Sigmoid colon (tissue), 7 donors: ENCODE data around the gene SMARCAL1. TPM values are rescaled to one million over a fixed set of nuclear protein-coding genes. Genes with fewer than 3 reads are reported as not detected.

ENCODE experiments used
- DNase-seq: peaks from one replicate; pipeline ENCODE4 v3.0.0-alpha.2; 2019
- H3K27ac ChIP-seq, 4 donors: fragments of 200-600 bp; sonication (generic); one replicate each; pipeline ENCODE4 v1.5.1; 2016 to 2019; ENCODE audit warnings: mild to moderate bottlenecking in 1 of 4
- H3K27me3 ChIP-seq, 3 donors: fragments of 200-600 bp; sonication (generic); one replicate each; pipeline ENCODE4 v1.5.1; 2019; ENCODE audit warnings: mild to moderate bottlenecking in 1 of 3
- H3K36me3 ChIP-seq, 4 donors: fragments of 200-600 bp; sonication (generic); one replicate each; pipeline ENCODE4 v1.5.1; 2016 to 2019
- H3K4me1 ChIP-seq, 4 donors: fragments of 200-600 bp; sonication (generic); one replicate each; pipeline ENCODE4 v1.5.1; 2017 to 2019
- H3K4me3 ChIP-seq, 4 donors: fragments of 200-600 bp; sonication (generic); one replicate each; pipeline ENCODE4 v1.5.1; 2017 to 2019; ENCODE audit warnings: mild to moderate bottlenecking in 2 of 4, moderate library complexity in 1 of 4
- H3K9me3 ChIP-seq, 4 donors: fragments of 200-600 bp in 3 of 4; sonication (generic) in 3 of 4; one replicate each; pipeline versions ENCODE4 v1.5.1 to v1.6.1; 2013 to 2019
- EP300 ChIP-seq, 4 donors: sonication (generic); formaldehyde crosslinking; IDR thresholded peaks; one replicate each; pipeline ENCODE4 v1.6.1; 2017; ENCODE audit warnings: antibody characterized with exemption in 4 of 4
- POLR2A ChIP-seq, 2 donors: fragments of 450-650 bp; IDR thresholded peaks; one replicate each; pipeline ENCODE4 v1.6.1; 2016; ENCODE audit warnings: antibody characterized with exemption in 2 of 2, mild to moderate bottlenecking in 2 of 2, moderate library complexity in 2 of 2
- POLR2AphosphoS5 ChIP-seq, 4 donors: sonication (generic); formaldehyde crosslinking; IDR thresholded peaks; one replicate each; pipeline ENCODE4 v1.6.1; 2017; ENCODE audit warnings: antibody characterized with exemption in 4 of 4
- WGBS, 2 donors: extraction: QIAGEN DNeasy Blood & Tissue Kit; methylation state at CpG; one replicate each; pipeline ENCODE4 v1.1.7; 2013; 5-methylcytosine and 5-hydroxymethylcytosine counted together
- intact Hi-C: fragments of 100-400 bp; cut with DNase I; formaldehyde crosslinking; loops from one replicate; pipeline ENCODE4 v1.15.1; 2023
- polyA plus RNA-seq, 3 donors: library from polyadenylated mRNA; stranded (reverse); fragments of 200-250 nt; gene quantifications; one replicate each; pipeline ENCODE4 v1.2.3, GENCODE V29; 2013
- total RNA-seq, 4 donors: library from RNA; depleted of rRNA; stranded (reverse); fragments of >200 nt; gene quantifications; one replicate each; pipeline ENCODE4 v1.1.0, GENCODE V29; 2016
- TF ChIP-seq, protein P1 (sequence below), 4 experiments: fragments of 450-650 bp in 3 of 4; fragments of 200-600 bp in 1 of 4; IDR thresholded peaks; one replicate each; pipeline ENCODE4 v1.5.1; 2016 to 2019; ENCODE audit warnings: antibody characterized with exemption in 4 of 4, mild to moderate bottlenecking in 3 of 4, moderate library complexity in 2 of 4
- donor health status: healthy with polysubstance abuse.
- donor health status: Bipolar disorder and iron deficiency.
- donor health status: healthy.

Gene SMARCAL1
- 10 to 100 TPM in 3 of 4 donors, 1 to 10 TPM in 1; 7.5 to 21.3 (median 16.8) TPM for total RNA-seq
- polyA plus RNA-seq, result 10 to 100 TPM in 2 of 3 donors, 1 to 10 TPM in 1; 7.8 to 12.3 (median 11.1) TPM

DNA sequence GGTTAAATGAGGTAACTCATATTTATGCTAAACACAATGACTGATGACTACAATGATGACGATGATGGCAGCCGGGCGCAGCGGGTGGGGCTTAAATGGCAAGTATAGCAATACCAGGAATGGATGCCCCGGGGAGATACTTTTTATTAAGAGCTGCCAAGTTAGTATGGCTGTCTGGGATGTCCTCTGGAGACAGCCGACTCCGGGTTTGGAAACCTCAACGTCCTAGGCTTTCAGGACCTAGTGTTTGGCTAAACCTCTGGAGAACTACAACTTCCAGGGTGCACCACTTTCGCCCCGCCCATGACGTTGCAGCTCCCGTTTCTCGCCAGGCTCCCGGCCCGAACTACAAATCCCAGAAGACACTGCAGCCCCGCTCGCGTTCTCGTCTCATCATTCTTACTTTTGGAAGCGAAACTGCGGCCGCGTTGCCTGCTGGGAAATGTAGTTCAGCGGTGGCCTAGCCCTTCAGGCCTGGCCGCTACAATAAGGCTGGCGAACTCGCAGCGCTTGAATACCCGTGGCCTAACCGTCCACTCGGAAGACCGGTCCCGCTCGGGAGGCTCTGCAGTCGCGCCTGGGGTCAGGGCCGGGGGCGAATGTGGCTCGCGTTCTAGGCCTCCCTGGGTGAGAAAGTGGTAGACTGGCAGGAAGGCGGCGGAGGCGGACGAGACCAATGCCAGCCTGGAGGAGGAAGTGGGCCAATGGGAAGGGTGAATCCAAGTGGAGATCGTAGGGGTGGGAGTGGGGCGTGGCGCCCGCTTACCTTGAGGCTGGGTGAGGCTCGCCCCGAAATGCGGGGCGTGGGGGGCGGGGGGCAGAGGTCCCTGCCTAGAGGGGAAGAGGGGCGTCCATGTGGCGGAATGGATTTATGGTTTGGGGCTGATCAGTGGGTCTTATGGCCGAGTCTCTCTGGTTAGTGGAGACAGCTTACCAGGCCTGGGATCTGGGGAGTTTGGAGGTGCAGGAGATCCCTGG is at the start of gene SMARCAL1:
Gene SMARCAL1, plus strand, starts transcription at position 463 of the 978 bp plus-strand sequence. CDS start 2,221 bp downstream, outside the sequence.
- DNase-seq, result peak; percentile 99
- no peaks in the 10 kb centered on the region for H3K9me3 ChIP-seq
- TF ChIP-seq EP300 (IDR thresholded peaks at IDR 0.05) (no peak), POLR2AphosphoS5 (IDR thresholded peaks at IDR 0.05) (peak; percentile 52 to 77 (median 72))
- peaks cover 0 to 31% (median 10%) of the 10 kb centered on the region in 4 donors for H3K36me3 ChIP-seq
- peak within 1 kb of the TSS; percentile 90 to 96 (median 92) for H3K27ac ChIP-seq
- H3K4me1 ChIP-seq, result peaks cover 0 to 11% (median 9%) of the 10 kb centered on the region in 4 donors
- 7% methylated on average over 56 of the region's 56 CpGs for WGBS, 2 donors
- H3K4me3 ChIP-seq, result peak within 1 kb of the TSS; percentile 66 to 80 (median 73)
- H3K27me3 ChIP-seq, result no peaks in the 10 kb centered on the region
- intact Hi-C loops, result loop anchor here (5.0 kb wide), 1 partner anchor 300 kb away; no protein-coding TSS in a partner anchor

DNA sequence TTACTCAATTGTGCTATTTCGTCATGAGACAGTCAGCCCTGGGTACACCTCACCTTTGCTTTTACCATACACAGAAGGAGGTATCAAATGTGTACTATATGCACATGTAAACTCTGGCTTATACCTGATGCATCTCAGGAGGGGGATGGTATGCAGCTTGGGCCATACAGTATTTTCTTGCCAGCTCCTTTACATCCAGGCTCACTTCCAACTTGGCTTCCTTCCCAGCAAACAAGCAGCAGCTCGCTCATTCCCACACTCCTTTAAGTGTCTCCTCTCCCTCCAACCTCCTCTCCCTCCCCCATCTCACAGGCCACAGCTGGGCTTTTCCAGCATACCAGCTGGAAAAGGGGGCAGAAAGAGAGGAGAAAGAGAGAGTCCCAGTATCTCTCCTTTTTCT is 49.6 kb upstream of the SMARCAL1 start:
- Histone ChIP-seq H3K27me3 (peaks cover 0 to under 1% (median 0%) of the 10 kb centered on the region in 3 donors), H3K27ac (no peak overlapping the region), H3K9me3 (no peaks in the 10 kb centered on the region), H3K4me3 (no peak overlapping the region), H3K4me1 (no peaks in the 10 kb centered on the region), H3K36me3 (no peaks in the 10 kb centered on the region)
- no peak for DNase-seq
- intact Hi-C loops, result no loop called here
- no peak for TF ChIP-seq EP300 (IDR thresholded peaks at IDR 0.05)
- no peak for TF ChIP-seq POLR2AphosphoS5 (IDR thresholded peaks at IDR 0.05)
- TF ChIP-seq POLR2A (IDR thresholded peaks at IDR 0.05), result no peak
- TF ChIP-seq, protein P1, sequence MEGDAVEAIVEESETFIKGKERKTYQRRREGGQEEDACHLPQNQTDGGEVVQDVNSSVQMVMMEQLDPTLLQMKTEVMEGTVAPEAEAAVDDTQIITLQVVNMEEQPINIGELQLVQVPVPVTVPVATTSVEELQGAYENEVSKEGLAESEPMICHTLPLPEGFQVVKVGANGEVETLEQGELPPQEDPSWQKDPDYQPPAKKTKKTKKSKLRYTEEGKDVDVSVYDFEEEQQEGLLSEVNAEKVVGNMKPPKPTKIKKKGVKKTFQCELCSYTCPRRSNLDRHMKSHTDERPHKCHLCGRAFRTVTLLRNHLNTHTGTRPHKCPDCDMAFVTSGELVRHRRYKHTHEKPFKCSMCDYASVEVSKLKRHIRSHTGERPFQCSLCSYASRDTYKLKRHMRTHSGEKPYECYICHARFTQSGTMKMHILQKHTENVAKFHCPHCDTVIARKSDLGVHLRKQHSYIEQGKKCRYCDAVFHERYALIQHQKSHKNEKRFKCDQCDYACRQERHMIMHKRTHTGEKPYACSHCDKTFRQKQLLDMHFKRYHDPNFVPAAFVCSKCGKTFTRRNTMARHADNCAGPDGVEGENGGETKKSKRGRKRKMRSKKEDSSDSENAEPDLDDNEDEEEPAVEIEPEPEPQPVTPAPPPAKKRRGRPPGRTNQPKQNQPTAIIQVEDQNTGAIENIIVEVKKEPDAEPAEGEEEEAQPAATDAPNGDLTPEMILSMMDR (IDR thresholded peaks at IDR 0.05), result no peak
- WGBS, 2 donors, result 40 to 66% methylated on average over 2 of the region's 2 CpGs

DNA sequence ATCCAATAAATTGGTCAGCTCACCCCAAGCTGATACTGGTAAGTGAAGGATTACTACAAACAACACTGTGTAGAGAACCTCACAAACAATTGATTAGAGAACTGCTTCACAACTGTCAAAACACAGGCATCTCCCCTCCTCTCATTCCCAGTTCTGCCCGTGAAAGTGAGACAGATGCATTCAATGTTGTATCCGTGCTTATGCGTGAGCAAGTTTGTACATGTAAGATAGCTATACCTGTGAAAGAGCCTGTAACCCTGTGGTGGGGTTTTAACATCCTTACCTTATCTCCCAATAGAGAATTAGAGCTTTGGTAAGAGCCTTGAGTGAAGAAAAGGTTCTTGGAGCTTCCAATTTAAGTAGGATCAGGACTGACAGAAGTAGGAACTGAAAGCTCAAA is 49.1 kb upstream of the SMARCAL1 start:
- no peak for DNase-seq
- intact Hi-C loops, result no loop called here
- Histone ChIP-seq H3K27ac (no peak overlapping the region), H3K4me1 (no peaks in the 10 kb centered on the region), H3K4me3 (no peak overlapping the region), H3K36me3 (no peaks in the 10 kb centered on the region), H3K27me3 (peaks cover 0 to 6% (median 0%) of the 10 kb centered on the region in 3 donors), H3K9me3 (no peaks in the 10 kb centered on the region)
- TF ChIP-seq, protein P1 (IDR thresholded peaks at IDR 0.05), result no peak
- no peak for TF ChIP-seq POLR2AphosphoS5 (IDR thresholded peaks at IDR 0.05)
- TF ChIP-seq POLR2A (IDR thresholded peaks at IDR 0.05), result no peak
- no peak for TF ChIP-seq EP300 (IDR thresholded peaks at IDR 0.05)
- 77 to 81% methylated on average over 3 of the region's 3 CpGs for whole genome bisulfite sequencing, 2 donors

DNA sequence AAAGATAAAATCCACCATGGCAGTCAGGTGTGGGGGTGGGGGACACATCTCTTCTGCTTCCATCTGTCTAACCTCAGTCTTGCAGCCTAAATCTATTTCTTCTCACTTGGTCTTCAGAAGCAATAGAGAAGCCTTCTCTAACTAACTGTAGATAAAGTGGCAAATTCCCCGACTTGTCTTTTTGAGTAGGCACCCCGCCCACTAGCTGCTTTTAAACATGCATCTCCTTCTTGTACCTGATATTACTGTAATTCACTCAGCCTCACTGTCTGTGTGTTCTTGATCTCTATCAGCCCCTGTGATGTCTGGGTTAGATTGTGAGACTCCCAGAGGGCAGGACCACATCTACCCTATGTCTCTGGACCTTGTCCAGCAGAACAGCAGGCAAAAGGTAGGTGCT is 46.8 kb upstream of the SMARCAL1 start:
- H3K4me3 ChIP-seq, result no peak overlapping the region
- no peak overlapping the region for H3K27ac ChIP-seq
- 81 to 83% methylated on average over 2 of the region's 2 CpGs for WGBS, 2 donors
- no peaks in the 10 kb centered on the region for H3K9me3 ChIP-seq
- H3K27me3 ChIP-seq, result peaks cover 7 to 29% (median 14%) of the 10 kb centered on the region in 3 donors
- intact Hi-C loops, result no loop called here
- DNase-seq, result no peak
- TF ChIP-seq POLR2A (IDR thresholded peaks at IDR 0.05), result no peak
- no peak for TF ChIP-seq EP300 (IDR thresholded peaks at IDR 0.05)
- TF ChIP-seq, protein P1 (IDR thresholded peaks at IDR 0.05), result no peak
- no peak for TF ChIP-seq POLR2AphosphoS5 (IDR thresholded peaks at IDR 0.05)
- H3K36me3 ChIP-seq, result no peaks in the 10 kb centered on the region
- no peaks in the 10 kb centered on the region for H3K4me1 ChIP-seq
